Myocyte (in vitro differentiated cells): ENCODE results near the gene CDH20. TPM values are rescaled to one million over a fixed set of nuclear protein-coding genes. Genes with fewer than 3 reads are reported as not detected.

Source experiments
- DNase-seq: peaks from one replicate; pipeline ENCODE4 v3.0.0-alpha.2; 2012; ENCODE audit warnings: low read depth
- total RNA-seq: library from RNA; depleted of rRNA; stranded (reverse); fragments of >200 nt; gene quantifications from 2 replicates; pipeline ENCODE4 v1.2.3, GENCODE V29; 2014

Gene CDH20
- total RNA-seq, 1 donor from 2014 or later = not detected

DNA sequence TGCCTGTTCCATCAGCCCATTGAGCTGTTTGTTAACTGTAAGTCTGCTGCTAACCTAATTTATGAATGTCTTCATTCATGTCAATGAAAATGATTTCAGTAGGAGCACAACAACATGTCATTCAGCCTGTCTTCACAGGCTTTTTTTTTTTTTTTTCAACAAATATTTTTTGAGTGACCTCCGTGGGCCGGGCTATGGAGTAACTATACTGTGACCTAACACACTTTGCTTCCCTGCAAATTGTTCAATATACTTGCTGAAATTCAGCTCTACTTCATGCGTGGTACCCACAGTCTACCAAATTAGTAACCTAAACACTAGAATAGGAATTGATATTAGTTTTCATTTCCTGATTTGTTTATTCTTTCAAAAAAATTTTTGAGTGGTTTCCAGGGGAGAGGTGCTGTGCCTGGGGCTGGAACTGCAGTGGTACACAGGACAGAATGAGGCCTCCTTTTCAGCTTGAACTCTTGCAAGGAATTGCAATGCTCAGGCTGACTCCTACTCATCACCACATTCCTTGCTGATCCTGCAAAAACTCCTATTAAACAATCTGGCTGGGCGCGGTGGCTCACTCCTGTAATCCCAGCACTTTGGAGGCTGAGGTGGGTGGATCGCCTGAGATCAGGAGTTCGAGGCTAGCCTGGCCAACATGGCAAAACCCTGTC lies 87.1 kb downstream of the CDH20 start:
- no peak for DNase-seq

DNA sequence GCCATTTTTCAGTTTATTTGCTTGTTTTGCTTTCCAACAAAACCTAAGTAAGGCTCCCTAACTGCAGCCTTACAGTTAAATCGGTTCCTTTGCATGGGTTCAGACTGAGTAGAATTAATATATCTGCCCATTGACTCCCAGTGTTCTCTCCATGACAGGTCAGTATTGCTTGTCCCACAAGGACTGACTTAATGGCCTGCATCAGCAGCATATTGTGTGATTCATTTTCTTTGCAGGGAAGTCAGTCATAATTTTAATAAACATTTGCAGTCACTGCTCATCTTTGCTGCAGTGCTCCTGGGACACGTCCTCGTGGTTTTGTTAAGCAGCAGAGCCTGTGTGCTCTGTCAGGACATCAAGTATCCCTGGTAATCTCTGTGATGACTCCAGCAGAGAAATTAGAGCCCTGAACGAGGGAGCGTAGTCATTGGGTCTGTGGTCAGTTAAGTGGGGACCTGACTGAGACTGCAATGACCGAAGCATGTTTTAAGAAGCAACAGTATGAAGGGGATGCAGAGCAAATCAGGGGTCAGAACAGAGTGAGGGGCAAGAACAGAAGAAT lies 93.3 kb downstream of the CDH20 start:
- DNase-seq = peak; percentile 9

DNA sequence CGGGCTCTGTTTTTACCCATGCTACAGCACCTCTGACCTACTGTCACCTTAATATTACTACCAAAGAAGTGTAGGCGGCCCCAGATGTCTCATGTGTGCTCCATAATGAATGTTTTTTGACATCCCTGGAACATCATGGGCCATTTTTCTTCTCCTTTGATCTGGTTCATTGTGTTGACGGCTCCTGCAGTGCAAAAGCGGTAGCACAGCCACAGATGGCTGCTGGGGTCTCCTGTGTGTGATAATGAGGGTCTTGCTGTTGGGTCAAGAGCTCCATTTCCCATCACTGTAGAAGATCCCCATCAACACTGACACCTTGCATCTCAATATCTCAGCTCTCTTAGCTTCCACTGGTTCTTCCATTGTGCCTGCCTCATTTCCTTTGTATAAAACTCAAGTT lies 95.0 kb downstream of the CDH20 start:
- no peak for DNase-seq

- no peak for DNase-seq
These were observed 99.4 kb downstream of the CDH20 start for GRCh38 chr18:61432590-61432989.

GRCh38 chr18:61435064-61435652 lies 101.9 kb downstream of the CDH20 start:
- peak; percentile 26 for DNase-seq

DNA sequence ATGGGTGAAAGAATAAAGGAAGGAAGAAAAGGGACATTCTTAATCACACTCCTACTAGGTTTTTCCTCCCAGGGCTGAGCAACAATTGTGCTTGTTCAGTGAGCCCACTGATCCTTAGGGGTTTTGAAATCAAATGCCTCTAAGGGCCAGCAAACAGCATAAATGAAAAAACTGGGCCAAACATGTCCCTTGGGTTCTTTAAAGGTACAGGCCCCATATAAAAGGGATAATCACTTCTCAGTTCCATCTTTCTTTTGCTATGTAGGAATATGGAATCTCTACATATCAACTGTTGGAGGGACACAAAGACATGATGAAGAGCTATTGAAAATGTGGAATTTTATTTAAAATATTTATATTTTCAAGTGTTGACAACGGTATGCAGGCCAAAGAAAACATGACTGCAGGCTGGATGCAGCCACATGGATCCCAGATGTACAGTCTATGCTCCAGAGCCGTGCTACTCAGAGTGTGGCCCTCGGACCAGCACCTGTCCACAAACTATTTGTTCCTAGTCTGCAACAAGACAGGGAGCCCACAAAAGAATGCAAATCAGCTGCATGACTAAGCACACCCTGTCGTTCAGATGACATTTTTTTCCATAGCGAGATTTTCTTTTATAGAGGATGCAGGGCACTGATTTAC lies 110.0 kb downstream of the CDH20 start:
- DNase-seq = peak; percentile 5

DNA sequence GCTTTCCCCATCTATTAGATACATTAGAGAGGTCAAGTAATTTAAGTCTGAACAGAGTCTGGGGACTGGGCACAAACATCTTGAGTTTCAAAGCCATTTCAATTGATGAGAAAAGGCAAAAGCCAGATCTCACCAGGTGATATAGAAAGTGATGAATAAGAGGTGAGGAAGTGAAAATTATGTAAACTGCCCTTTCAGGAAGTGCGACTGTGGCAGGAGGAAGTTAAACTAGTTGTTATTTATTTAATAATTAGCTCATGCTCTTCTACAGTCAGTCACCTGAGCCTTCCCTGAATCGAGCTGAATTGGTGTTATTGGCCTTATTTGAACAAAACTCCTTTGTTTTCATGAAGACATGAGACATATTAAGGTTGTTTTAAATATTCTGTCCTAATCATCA lies 115.1 kb downstream of the CDH20 start:
- DNase-seq = no peak

DNA sequence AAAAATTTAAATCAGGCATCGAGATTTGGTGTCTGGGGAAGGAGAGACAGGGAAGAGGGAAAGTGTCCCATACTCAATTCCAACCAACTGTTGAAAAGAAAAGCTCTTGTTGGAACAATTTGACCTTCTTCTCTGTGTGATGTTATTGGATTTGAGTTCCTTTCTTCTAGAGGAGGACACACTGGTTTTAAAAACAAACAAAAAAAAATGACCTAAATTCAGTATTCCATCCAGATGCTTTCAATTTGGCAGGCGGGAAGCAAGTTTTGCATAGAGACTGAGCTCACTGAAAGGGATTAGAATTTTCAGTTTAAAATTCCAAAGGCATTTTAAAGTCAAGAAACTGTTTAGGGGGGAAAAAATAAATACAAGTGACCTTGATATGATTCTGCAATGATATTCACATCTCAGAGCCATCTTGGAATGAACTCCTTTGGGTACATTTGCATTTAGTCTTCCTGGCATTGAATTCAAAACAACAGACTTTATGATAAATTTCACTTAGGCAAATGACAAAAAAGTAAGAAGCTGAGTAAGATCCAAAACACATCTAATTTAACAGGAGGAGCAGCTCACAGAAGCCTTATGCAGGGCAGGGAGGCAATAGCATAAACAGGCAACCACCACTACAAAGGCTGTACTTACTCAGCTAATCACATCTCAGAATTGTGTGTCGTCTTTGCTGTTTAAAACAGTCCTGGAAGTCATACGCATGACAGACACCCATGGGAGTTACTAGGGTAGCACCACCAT lies 126.8 kb downstream of the CDH20 start:
- no peak for DNase-seq

DNA sequence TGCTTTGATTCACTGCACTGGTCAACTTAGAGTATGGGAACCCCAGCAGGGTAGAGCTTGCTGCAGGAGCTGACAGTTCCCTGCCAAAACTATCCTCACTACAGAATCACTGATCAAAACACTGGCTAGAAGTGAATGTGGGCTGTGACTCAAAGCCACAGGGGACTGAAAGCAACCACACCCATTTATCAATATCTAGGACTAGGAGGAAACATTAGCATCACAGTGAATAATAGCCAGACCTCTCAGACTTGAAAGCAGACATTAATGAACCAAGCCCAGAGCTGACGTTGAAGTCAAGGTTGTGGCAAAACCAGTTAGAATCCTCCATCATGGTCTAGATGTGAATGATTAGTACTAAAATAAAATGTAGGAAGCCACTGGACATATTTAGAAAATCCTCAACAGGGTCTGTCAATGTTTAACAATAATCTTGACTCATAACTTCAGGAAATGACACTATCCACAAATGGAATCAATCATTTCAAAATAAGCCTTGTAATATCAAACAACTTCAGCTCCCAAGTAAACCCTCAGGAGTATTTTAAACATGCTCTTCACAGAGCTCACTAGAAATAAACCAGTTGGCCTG lies 131.4 kb downstream of the CDH20 start:
- no peak for DNase-seq

DNA sequence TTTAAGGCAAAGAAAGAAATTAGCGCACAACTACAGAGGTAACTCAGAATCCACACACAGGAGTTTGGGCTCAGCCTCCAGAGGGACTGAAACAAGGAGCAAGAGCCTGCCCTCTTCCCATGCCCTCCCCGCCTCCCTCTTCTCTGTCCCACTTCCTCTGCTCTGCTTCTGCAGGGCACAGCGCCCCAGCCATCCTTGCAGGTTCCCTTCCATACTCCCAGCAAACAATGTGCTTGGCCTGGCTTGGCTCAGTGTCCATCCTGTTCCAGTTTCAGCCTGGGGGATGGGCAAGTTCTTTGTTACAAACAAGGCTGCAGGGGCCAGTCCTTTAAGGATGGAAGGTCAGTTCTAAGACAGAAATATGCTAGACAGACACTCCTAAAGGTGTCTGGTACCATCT lies 133.5 kb downstream of the CDH20 start:
- DNase-seq = no peak

- no peak for DNase-seq
These were observed 136.9 kb downstream of the CDH20 start for GRCh38 chr18:61470031-61470674.

- DNase-seq = no peak
These were observed 138.3 kb downstream of the CDH20 start for GRCh38 chr18:61471541-61471940.

DNA sequence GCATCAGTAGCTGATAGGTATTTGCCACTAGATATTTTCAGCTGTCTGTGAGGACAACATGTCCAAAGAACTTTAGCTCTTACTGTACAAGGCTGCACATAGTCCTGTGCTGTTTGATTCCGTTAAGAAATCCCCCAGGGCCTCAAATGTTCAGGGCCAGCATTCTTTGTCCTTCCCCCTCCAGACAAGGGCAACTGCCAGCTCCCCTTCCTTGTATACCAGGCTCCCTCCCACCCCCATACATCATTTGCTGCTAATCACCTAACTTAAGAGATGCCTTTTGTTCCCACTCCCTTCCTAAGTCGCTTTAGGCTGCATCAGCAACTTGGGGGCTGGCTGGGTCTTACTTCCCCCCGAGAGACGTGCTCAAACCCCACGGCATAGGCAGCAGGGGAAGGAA lies 138.7 kb downstream of the CDH20 start:
- DNase-seq = no peak

DNA sequence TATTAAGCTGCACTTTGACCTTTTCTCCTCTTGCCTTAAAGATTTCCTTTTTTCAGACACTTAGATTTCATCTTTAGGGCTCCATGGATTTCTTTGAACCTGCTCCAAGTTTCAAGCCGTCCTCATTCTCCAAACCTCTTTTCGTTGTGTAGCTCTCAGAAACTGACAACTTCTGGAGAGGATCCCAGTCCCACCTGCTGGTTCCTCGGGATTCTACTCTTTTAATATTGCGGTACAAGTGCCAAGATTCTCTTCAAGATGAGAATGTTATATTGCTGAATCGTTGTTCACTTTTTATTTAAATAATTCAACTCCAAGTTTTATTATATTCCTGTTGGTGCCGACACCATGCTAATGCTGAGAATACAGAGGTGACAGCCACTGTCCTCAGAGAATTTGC lies 141.1 kb downstream of the CDH20 start:
- DNase-seq = no peak

- no peak for DNase-seq
These were observed 141.7 kb downstream of the CDH20 start for GRCh38 chr18:61474918-61475317.

- no peak for DNase-seq
These were observed 142.7 kb downstream of the CDH20 start for GRCh38 chr18:61475931-61476330.

DNA sequence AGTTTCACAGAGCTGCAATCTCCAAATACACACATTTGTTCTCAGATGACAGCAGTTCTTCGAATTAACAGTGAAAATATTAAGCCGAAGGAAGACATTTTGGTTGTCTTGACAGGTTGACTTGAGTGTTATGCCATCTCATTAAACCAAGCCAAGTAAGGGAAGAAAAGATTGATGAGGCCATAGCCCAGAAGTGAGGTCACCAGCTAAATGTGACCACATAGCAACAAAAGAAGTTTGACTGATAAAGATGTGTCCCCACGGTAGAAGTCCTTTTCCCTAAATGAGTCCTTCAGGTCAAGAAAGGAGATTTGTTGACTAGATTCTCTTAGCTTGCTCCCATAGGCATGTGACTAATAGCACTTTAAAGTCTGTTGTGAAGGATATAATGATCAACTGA lies 156.1 kb downstream of the CDH20 start:
- no peak for DNase-seq

- DNase-seq = no peak
These were observed 163.1 kb downstream of the CDH20 start for GRCh38 chr18:61496374-61496773.

DNA sequence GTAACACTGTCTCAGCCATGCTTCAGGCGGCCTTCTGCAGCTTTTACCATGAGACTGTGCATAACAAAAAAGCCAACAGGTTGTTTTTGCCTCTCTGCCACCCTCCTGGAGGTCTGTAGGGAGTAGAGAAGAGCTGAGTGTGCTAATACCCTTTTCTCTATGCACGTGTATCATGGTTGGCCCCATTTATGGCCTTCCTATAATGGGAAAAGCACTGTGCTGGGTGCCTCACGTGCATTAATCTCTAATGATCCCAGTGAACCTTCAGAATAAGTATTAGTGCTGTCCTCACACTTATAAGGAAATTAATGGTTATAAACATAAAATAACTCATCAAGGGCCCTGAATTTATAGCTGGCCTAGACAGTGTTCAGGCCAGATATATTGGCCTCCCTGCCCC lies 164.2 kb downstream of the CDH20 start:
- DNase-seq = no peak

DNA sequence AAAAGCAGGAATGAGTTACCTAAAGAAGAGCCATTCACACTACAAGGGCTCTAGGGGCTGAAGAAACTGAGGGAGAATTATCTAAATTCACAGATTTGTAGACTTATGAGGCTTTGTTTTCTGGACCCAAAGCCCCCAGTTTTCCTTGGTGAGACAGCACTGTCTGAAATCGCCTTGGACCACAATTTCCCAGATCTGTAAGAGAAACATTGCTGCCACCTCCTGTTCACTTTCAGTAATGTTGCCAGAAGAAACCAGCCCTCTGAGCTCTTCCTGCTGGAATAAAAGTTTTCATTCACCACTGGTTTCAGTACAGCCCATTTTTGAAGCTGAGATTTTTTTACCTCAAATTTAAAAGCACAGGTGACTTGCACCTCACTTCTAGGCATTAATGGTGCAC lies 169.2 kb downstream of the CDH20 start:
- DNase-seq = peak; percentile 67

GRCh38 chr18:61503688-61504087 lies 170.5 kb downstream of the CDH20 start:
- no peak for DNase-seq
